ENCODE results near the gene SLC9A9. TPM values are rescaled to one million over a fixed set of nuclear protein-coding genes. Genes with fewer than 3 reads are reported as not detected.

SLC9A9 gene
- total and polyA plus RNA-seq, 7 experiments from 2014 or later = 9.3 to 23.1 (median 16.6) TPM

GRCh38 chr3:143261848-143262247, 586.4 kb downstream of the SLC9A9 start:
- DNase-seq = no peak
- Mint-ChIP-seq H3K27ac (peak overlapping the region in 1 of 9 donors; percentile 3), H3K4me3 (no peak overlapping the region), H3K36me3 (peaks cover 0 to 16% (median 14%) of the 10 kb centered on the region in 5 donors), H3K9me3 (peaks cover 0 to 2% (median 0%) of the 10 kb centered on the region in 11 donors), H3K27me3 (no peaks in the 10 kb centered on the region), H3K4me1 (peaks cover 0 to 24% (median 10%) of the 10 kb centered on the region in 7 donors)
- Histone ChIP-seq H3K4me3 (ENCODE audit: low read length) (no peak overlapping the region), H3K4me1 (ENCODE audit: control insufficient read depth in 2 of 2, insufficient read depth in 2 of 2, low read length in 2 of 2) (no peaks in the 10 kb centered on the region), H3K36me3 (ENCODE audit: control insufficient read depth in 2 of 3, insufficient read depth in 3 of 3, low read length in 3 of 3) (no peaks in the 10 kb centered on the region), H3K27ac (ENCODE audit: low read depth, low read length) (no peak overlapping the region), H3K9me3 (ENCODE audit: control insufficient read depth in 2 of 3, low read length in 3 of 3) (no peaks in the 10 kb centered on the region), H3K27me3 (ENCODE audit: control insufficient read depth in 2 of 2, insufficient read depth in 2 of 2, low read length in 2 of 2) (no peaks in the 10 kb centered on the region)
- ChIA-PET CTCF (interaction anchor here (1.0 kb wide), 1 partner anchor 9 kb away, joined by 4 read pairs; no protein-coding TSS in a partner anchor), POLR2A (no interaction called here)
- intact Hi-C loops (cut with micrococcal nuclease) = no loop called here
- ATAC-seq = no peak

- peaks cover 0 to 14% (median 6%) of the 10 kb centered on the region in 7 donors for H3K4me1 Mint-ChIP-seq
- DNase-seq (no peak), ATAC-seq (no peak)
- intact Hi-C loops (cut with micrococcal nuclease) = no loop called here
- H3K27me3 Mint-ChIP-seq = no peaks in the 10 kb centered on the region
- Histone ChIP-seq H3K4me3 (ENCODE audit: low read length) (no peak overlapping the region), H3K27ac (ENCODE audit: low read depth, low read length) (no peak overlapping the region), H3K36me3 (ENCODE audit: control insufficient read depth in 2 of 3, insufficient read depth in 3 of 3, low read length in 3 of 3) (no peaks in the 10 kb centered on the region), H3K27me3 (ENCODE audit: control insufficient read depth in 2 of 2, insufficient read depth in 2 of 2, low read length in 2 of 2) (no peaks in the 10 kb centered on the region), H3K9me3 (ENCODE audit: control insufficient read depth in 2 of 3, low read length in 3 of 3) (no peaks in the 10 kb centered on the region), H3K4me1 (ENCODE audit: control insufficient read depth in 2 of 2, insufficient read depth in 2 of 2, low read length in 2 of 2) (no peaks in the 10 kb centered on the region)
- POLR2A ChIA-PET = no interaction called here
- H3K27ac Mint-ChIP-seq = no peak overlapping the region
- CTCF ChIA-PET = no interaction called here
- peaks cover 0 to 2% (median 0%) of the 10 kb centered on the region in 11 donors for H3K9me3 Mint-ChIP-seq
- no peaks in the 10 kb centered on the region for H3K36me3 Mint-ChIP-seq
- no peak overlapping the region for H3K4me3 Mint-ChIP-seq
These were observed 589.6 kb downstream of the SLC9A9 start for GRCh38 chr3:143258692-143259091.

GRCh38 chr3:143256416-143256815, 591.9 kb downstream of the SLC9A9 start:
- Mint-ChIP-seq H3K4me1 (peaks cover 0 to 9% (median 0%) of the 10 kb centered on the region in 7 donors), H3K36me3 (peaks cover 0 to under 1% (median 0%) of the 10 kb centered on the region in 5 donors), H3K27me3 (no peaks in the 10 kb centered on the region), H3K27ac (peak overlapping the region in 1 of 9 donors; percentile 31), H3K9me3 (peaks cover 0 to 3% (median 0%) of the 10 kb centered on the region in 11 donors), H3K4me3 (no peak overlapping the region)
- DNase-seq (no peak), ATAC-seq (no peak)
- no peaks in the 10 kb centered on the region for H3K27me3 ChIP-seq (ENCODE audit: control insufficient read depth in 2 of 2, insufficient read depth in 2 of 2, low read length in 2 of 2)
- H3K4me3 ChIP-seq (ENCODE audit: low read length) = no peak overlapping the region
- no peaks in the 10 kb centered on the region for H3K4me1 ChIP-seq (ENCODE audit: control insufficient read depth in 2 of 2, insufficient read depth in 2 of 2, low read length in 2 of 2)
- ChIA-PET POLR2A (no interaction called here), CTCF (no interaction called here)
- no peak overlapping the region for H3K27ac ChIP-seq (ENCODE audit: low read depth, low read length)
- intact Hi-C loops (cut with micrococcal nuclease) = no loop called here
- H3K36me3 ChIP-seq (ENCODE audit: control insufficient read depth in 2 of 3, insufficient read depth in 3 of 3, low read length in 3 of 3) = no peaks in the 10 kb centered on the region
- no peaks in the 10 kb centered on the region for H3K9me3 ChIP-seq (ENCODE audit: control insufficient read depth in 2 of 3, low read length in 3 of 3)

- Histone ChIP-seq H3K4me3 (ENCODE audit: low read length) (no peak overlapping the region), H3K4me1 (ENCODE audit: control insufficient read depth in 2 of 2, insufficient read depth in 2 of 2, low read length in 2 of 2) (no peaks in the 10 kb centered on the region), H3K9me3 (ENCODE audit: control insufficient read depth in 2 of 3, low read length in 3 of 3) (no peaks in the 10 kb centered on the region), H3K27me3 (ENCODE audit: control insufficient read depth in 2 of 2, insufficient read depth in 2 of 2, low read length in 2 of 2) (no peaks in the 10 kb centered on the region), H3K27ac (ENCODE audit: low read depth, low read length) (no peak overlapping the region), H3K36me3 (ENCODE audit: control insufficient read depth in 2 of 3, insufficient read depth in 3 of 3, low read length in 3 of 3) (no peaks in the 10 kb centered on the region)
- peaks cover 0 to 9% (median 0%) of the 10 kb centered on the region in 7 donors for H3K4me1 Mint-ChIP-seq
- intact Hi-C loops (cut with micrococcal nuclease) = no loop called here
- no peaks in the 10 kb centered on the region for H3K27me3 Mint-ChIP-seq
- peaks cover 0 to 3% (median 0%) of the 10 kb centered on the region in 11 donors for H3K9me3 Mint-ChIP-seq
- no peak overlapping the region for H3K4me3 Mint-ChIP-seq
- no peak for ATAC-seq
- POLR2A ChIA-PET = no interaction called here
- DNase-seq = no peak
- H3K36me3 Mint-ChIP-seq = peaks cover 0 to 7% (median under 1%) of the 10 kb centered on the region in 5 donors
- H3K27ac Mint-ChIP-seq = peak overlapping the region in 1 of 9 donors; percentile 6
- CTCF ChIA-PET = no interaction called here
These were observed 592.5 kb downstream of the SLC9A9 start for GRCh38 chr3:143255739-143256138.

GRCh38 chr3:143252931-143253330, 595.3 kb downstream of the SLC9A9 start:
- ChIA-PET POLR2A (no interaction called here), CTCF (interaction anchor here (0.6 to 1.1 kb wide), 3 partner anchors 9 to 1126 kb away, joined by 3 to 4 read pairs (median 3); no protein-coding TSS in a partner anchor)
- peaks cover 0 to 11% (median 8%) of the 10 kb centered on the region in 5 donors for H3K36me3 Mint-ChIP-seq
- intact Hi-C loops (cut with micrococcal nuclease) = no loop called here
- peaks cover 0 to 21% (median 0%) of the 10 kb centered on the region in 7 donors for H3K4me1 Mint-ChIP-seq
- ATAC-seq (no peak), DNase-seq (no peak)
- no peak overlapping the region for H3K4me3 Mint-ChIP-seq
- peaks cover 0 to 8% (median 2%) of the 10 kb centered on the region in 11 donors for H3K9me3 Mint-ChIP-seq
- no peak overlapping the region for H3K27ac Mint-ChIP-seq
- no peaks in the 10 kb centered on the region for H3K27me3 ChIP-seq (ENCODE audit: control insufficient read depth in 2 of 2, insufficient read depth in 2 of 2, low read length in 2 of 2)
- no peak overlapping the region for H3K4me3 ChIP-seq (ENCODE audit: low read length)
- no peaks in the 10 kb centered on the region for H3K36me3 ChIP-seq (ENCODE audit: control insufficient read depth in 2 of 3, insufficient read depth in 3 of 3, low read length in 3 of 3)
- H3K27me3 Mint-ChIP-seq = no peaks in the 10 kb centered on the region
- no peak overlapping the region for H3K27ac ChIP-seq (ENCODE audit: low read depth, low read length)
- H3K9me3 ChIP-seq (ENCODE audit: control insufficient read depth in 2 of 3, low read length in 3 of 3) = no peaks in the 10 kb centered on the region
- H3K4me1 ChIP-seq (ENCODE audit: control insufficient read depth in 2 of 2, insufficient read depth in 2 of 2, low read length in 2 of 2) = no peaks in the 10 kb centered on the region

GRCh38 chr3:143249014-143249413, 599.3 kb downstream of the SLC9A9 start:
- H3K27ac Mint-ChIP-seq = no peak overlapping the region
- ChIA-PET POLR2A (no interaction called here), CTCF (interaction anchor here (0.5 kb wide), 1 partner anchor 804 kb away, joined by 3 read pairs; no protein-coding TSS in a partner anchor)
- H3K27ac ChIP-seq (ENCODE audit: low read depth, low read length) = no peak overlapping the region
- H3K9me3 Mint-ChIP-seq = peaks cover 0 to 8% (median 2%) of the 10 kb centered on the region in 11 donors
- H3K36me3 Mint-ChIP-seq = peaks cover 0 to 11% (median 8%) of the 10 kb centered on the region in 5 donors
- DNase-seq (no peak), ATAC-seq (no peak)
- intact Hi-C loops (cut with micrococcal nuclease) = no loop called here
- H3K9me3 ChIP-seq (ENCODE audit: control insufficient read depth in 2 of 3, low read length in 3 of 3) = no peaks in the 10 kb centered on the region
- H3K4me3 Mint-ChIP-seq = no peak overlapping the region
- H3K4me1 Mint-ChIP-seq = peaks cover 0 to 24% (median 0%) of the 10 kb centered on the region in 7 donors
- no peaks in the 10 kb centered on the region for H3K36me3 ChIP-seq (ENCODE audit: control insufficient read depth in 2 of 3, insufficient read depth in 3 of 3, low read length in 3 of 3)
- H3K4me3 ChIP-seq (ENCODE audit: low read length) = no peak overlapping the region
- H3K27me3 Mint-ChIP-seq = no peaks in the 10 kb centered on the region
- no peaks in the 10 kb centered on the region for H3K27me3 ChIP-seq (ENCODE audit: control insufficient read depth in 2 of 2, insufficient read depth in 2 of 2, low read length in 2 of 2)
- H3K4me1 ChIP-seq (ENCODE audit: control insufficient read depth in 2 of 2, insufficient read depth in 2 of 2, low read length in 2 of 2) = no peaks in the 10 kb centered on the region

- Mint-ChIP-seq H3K27ac (peak overlapping the region in 1 of 9 donors; percentile 14), H3K27me3 (no peaks in the 10 kb centered on the region), H3K36me3 (peaks cover 0 to 11% (median 8%) of the 10 kb centered on the region in 5 donors), H3K4me3 (no peak overlapping the region), H3K4me1 (peaks cover 0 to 24% (median 0%) of the 10 kb centered on the region in 7 donors), H3K9me3 (peaks cover 0 to 8% (median 2%) of the 10 kb centered on the region in 11 donors)
- DNase-seq = no peak
- Histone ChIP-seq H3K4me1 (ENCODE audit: control insufficient read depth in 2 of 2, insufficient read depth in 2 of 2, low read length in 2 of 2) (no peaks in the 10 kb centered on the region), H3K9me3 (ENCODE audit: control insufficient read depth in 2 of 3, low read length in 3 of 3) (no peaks in the 10 kb centered on the region), H3K27ac (ENCODE audit: low read depth, low read length) (no peak overlapping the region), H3K27me3 (ENCODE audit: control insufficient read depth in 2 of 2, insufficient read depth in 2 of 2, low read length in 2 of 2) (no peaks in the 10 kb centered on the region), H3K4me3 (ENCODE audit: low read length) (no peak overlapping the region), H3K36me3 (ENCODE audit: control insufficient read depth in 2 of 3, insufficient read depth in 3 of 3, low read length in 3 of 3) (no peaks in the 10 kb centered on the region)
- intact Hi-C loops (cut with micrococcal nuclease) = loop anchor here in 1 of 2 donors (1.0 kb wide), 1 partner anchor 48 kb away; no protein-coding TSS in a partner anchor
- ATAC-seq = peak; percentile 26
- POLR2A ChIA-PET = no interaction called here
- CTCF ChIA-PET = no interaction called here
These were observed 601.2 kb downstream of the SLC9A9 start for GRCh38 chr3:143247073-143247472.
